Fibroblast of lung (primary cell): ENCODE measurements around the gene SLC16A5.

ENCODE experiments used
- EZH2 ChIP-seq: IDR thresholded peaks from 2 replicates; pipeline ENCODE4 v1.5.1; 2012; ENCODE audit warnings: low read length, control low read depth, mild to moderate bottlenecking; ENCODE audit errors: missing control alignments
- TF ChIP-seq, protein P1 (sequence below), 2 donors: IDR thresholded peaks in 1 of 2; conservative IDR thresholded peaks in 1 of 2; 1 replicate in 1 of 2; 2 replicates in 1 of 2; pipeline ENCODE4 v1.5.1; 2011 to 2012; ENCODE audit warnings: low read length in 2 of 2, control low read depth in 1 of 2, inconsistent platforms in 1 of 2, low read depth in 1 of 2, mild to moderate bottlenecking in 1 of 2

DNA sequence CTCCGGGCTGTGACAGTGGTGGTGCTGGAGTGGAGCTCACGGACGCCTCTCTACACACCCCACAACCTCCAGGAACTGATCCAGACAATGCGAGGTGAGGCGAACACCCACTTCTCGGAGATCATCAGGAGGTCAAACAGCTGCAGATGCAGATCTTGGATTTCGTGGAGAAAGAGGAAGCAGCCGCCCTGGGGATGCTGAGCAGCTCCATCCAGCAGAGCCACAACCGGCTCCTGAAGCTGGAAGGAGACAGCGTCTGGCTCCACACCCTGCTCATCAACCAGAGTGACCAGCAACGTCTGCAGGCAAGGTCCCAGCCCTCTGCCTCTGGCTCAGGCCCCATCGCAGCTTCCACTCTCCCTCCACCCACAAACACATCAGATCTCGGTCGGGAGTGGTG is 13.2 kb upstream of the SLC16A5 start:
- TF ChIP-seq, protein P1, sequence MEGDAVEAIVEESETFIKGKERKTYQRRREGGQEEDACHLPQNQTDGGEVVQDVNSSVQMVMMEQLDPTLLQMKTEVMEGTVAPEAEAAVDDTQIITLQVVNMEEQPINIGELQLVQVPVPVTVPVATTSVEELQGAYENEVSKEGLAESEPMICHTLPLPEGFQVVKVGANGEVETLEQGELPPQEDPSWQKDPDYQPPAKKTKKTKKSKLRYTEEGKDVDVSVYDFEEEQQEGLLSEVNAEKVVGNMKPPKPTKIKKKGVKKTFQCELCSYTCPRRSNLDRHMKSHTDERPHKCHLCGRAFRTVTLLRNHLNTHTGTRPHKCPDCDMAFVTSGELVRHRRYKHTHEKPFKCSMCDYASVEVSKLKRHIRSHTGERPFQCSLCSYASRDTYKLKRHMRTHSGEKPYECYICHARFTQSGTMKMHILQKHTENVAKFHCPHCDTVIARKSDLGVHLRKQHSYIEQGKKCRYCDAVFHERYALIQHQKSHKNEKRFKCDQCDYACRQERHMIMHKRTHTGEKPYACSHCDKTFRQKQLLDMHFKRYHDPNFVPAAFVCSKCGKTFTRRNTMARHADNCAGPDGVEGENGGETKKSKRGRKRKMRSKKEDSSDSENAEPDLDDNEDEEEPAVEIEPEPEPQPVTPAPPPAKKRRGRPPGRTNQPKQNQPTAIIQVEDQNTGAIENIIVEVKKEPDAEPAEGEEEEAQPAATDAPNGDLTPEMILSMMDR (conservative IDR thresholded peaks at IDR 0.05 in 1 of 2, IDR thresholded peaks at IDR 0.05 in 1 of 2; ENCODE audit: low read depth in 1 of 2, low read length in 2 of 2), result no peak
- TF ChIP-seq EZH2, result no peak
